Measurements from ENCODE around the gene TOMM20.
"Not testable (repeated sequence)": the region's sequence is repeated elsewhere in the genome, so short reads cannot be mapped to it uniquely, and the experiment has no call there.

The TOMM20 gene

GRCh38 chr1:235088907-235089306 is 39.7 kb downstream of the TOMM20 start:
- ChIA-PET CTCF (interaction anchor here (0.6 to 2.8 kb wide), 2 partner anchors 581 to 590 kb away, joined by 6 to 9 read pairs; no protein-coding TSS in a partner anchor), POLR2A (interaction anchor here (1.2 kb wide), 1 partner anchor 600 kb away, joined by 3 read pairs; no protein-coding TSS in a partner anchor)
- DNase-seq (ENCODE audit: extremely low spot score) = no peak
- no peak for TF ChIP-seq SP1 (IDR thresholded peaks at IDR 0.05)
- no peak for TF ChIP-seq HDGF (IDR thresholded peaks at IDR 0.05; ENCODE audit: borderline replicate concordance)
- TF ChIP-seq ZNF384 (IDR thresholded peaks at IDR 0.05) = no peak

GRCh38 chr1:235088430-235088829 is 40.2 kb downstream of the TOMM20 start:
- CTCF ChIA-PET = interaction anchor here (0.6 to 2.8 kb wide), 2 partner anchors 15 to 589 kb away, joined by 3 to 9 read pairs; no protein-coding TSS in a partner anchor
- POLR2A ChIA-PET = interaction anchor here (1.2 kb wide), 1 partner anchor 599 kb away, joined by 3 read pairs; no protein-coding TSS in a partner anchor
- TF ChIP-seq SUZ12 (IDR thresholded peaks at IDR 0.05) (no peak), TARDBP (IDR thresholded peaks at IDR 0.05) (no peak), FOXM1 (IDR thresholded peaks at IDR 0.05; ENCODE audit: borderline replicate concordance) (no peak), CTBP1 (IDR thresholded peaks at IDR 0.05; ENCODE audit: borderline replicate concordance) (no peak), ARNT (IDR thresholded peaks at IDR 0.05) (no peak), SP1 (IDR thresholded peaks at IDR 0.05) (no peak)
- DNase-seq (ENCODE audit: extremely low spot score) = no peak

- ChIA-PET POLR2A (no interaction called here), CTCF (interaction anchor here (0.6 kb wide), 1 partner anchor 15 kb away, joined by 3 read pairs; no protein-coding TSS in a partner anchor)
- no peak for DNase-seq (ENCODE audit: extremely low spot score)
- no peak for TF ChIP-seq FOXK2 (IDR thresholded peaks at IDR 0.05)
- no peak for TF ChIP-seq L3MBTL2 (conservative IDR thresholded peaks at IDR 0.05)
- TF ChIP-seq ELF4 (IDR thresholded peaks at IDR 0.05) = no peak
- no peak for TF ChIP-seq NFRKB (IDR thresholded peaks at IDR 0.05)
- no peak for TF ChIP-seq BHLHE40 (IDR thresholded peaks at IDR 0.05; ENCODE audit: borderline replicate concordance)
- TF ChIP-seq FOXA1 (IDR thresholded peaks at IDR 0.05) = no peak
- TF ChIP-seq ZNF384 (IDR thresholded peaks at IDR 0.05) = no peak
- no peak for TF ChIP-seq TARDBP (IDR thresholded peaks at IDR 0.05)
- TF ChIP-seq CTBP1 (IDR thresholded peaks at IDR 0.05; ENCODE audit: borderline replicate concordance) = no peak
- no peak for TF ChIP-seq SUZ12 (IDR thresholded peaks at IDR 0.05)
- no peak for TF ChIP-seq FOXM1 (IDR thresholded peaks at IDR 0.05; ENCODE audit: borderline replicate concordance)
- TF ChIP-seq PKNOX1 (IDR thresholded peaks at IDR 0.05) = no peak
- no peak for TF ChIP-seq SP1 (IDR thresholded peaks at IDR 0.05)
Observed at GRCh38 chr1:235087906-235088305, 40.7 kb downstream of the TOMM20 start.

- ChIA-PET POLR2A (interaction anchor here (2.6 kb wide), 1 partner anchor 473 kb away, joined by 15 read pairs; no protein-coding TSS in a partner anchor), CTCF (interaction anchor here (0.6 to 0.7 kb wide), 3 partner anchors 20 to 1019 kb away, joined by 3 to 6 read pairs (median 5); no protein-coding TSS in a partner anchor)
- DNase-seq (ENCODE audit: extremely low spot score) = not testable (repeated sequence)
Observed at GRCh38 chr1:235085411-235086117, 43.1 kb downstream of the TOMM20 start.

- POLR2A ChIA-PET; CTCF ChIA-PET; DNase-seq (ENCODE audit: extremely low spot score): not testable (repeated sequence)
Observed at GRCh38 chr1:235080788-235081187, 47.8 kb downstream of the TOMM20 start.

- CTCF ChIA-PET = interaction anchor here (0.6 to 1.0 kb wide), 2 partner anchors 104 to 580 kb away, joined by 3 to 4 read pairs; no protein-coding TSS in a partner anchor
- POLR2A ChIA-PET; DNase-seq (ENCODE audit: extremely low spot score): not testable (repeated sequence)
Observed at GRCh38 chr1:235080297-235080657, 48.4 kb downstream of the TOMM20 start.

GRCh38 chr1:235079443-235080296 is 49.0 kb downstream of the TOMM20 start:
- TF ChIP-seq PKNOX1 (IDR thresholded peaks at IDR 0.05) (no peak), LEF1 (IDR thresholded peaks at IDR 0.05; ENCODE audit: borderline replicate concordance) (no peak), FOXM1 (IDR thresholded peaks at IDR 0.05; ENCODE audit: borderline replicate concordance) (no peak)
- POLR2A ChIA-PET = no interaction called here
- CTCF ChIA-PET = interaction anchor here (0.6 to 1.0 kb wide), 4 partner anchors 104 to 579 kb away, joined by 3 to 4 read pairs (median 4); no protein-coding TSS in a partner anchor
- DNase-seq (ENCODE audit: extremely low spot score) = no peak
